AG04449 (cell line): ENCODE results near the gene DOP1B.
"Not testable (repeated sequence)": the region's sequence is repeated elsewhere in the genome, so short reads cannot be mapped to it uniquely, and the experiment has no call there.

Source experiments
- CTCF ChIA-PET: fragments of 350-600 bp; formaldehyde crosslinking; extraction: SDS; loops from one replicate; lab custom pipeline; 2021; ENCODE audit warnings: antibody characterized with exemption; lab: Yijun Ruan, JAX
- POLR2A ChIA-PET: fragments of 400-600, 350-600 bp; formaldehyde crosslinking; extraction: SDS; loops from one replicate; lab custom pipeline; 2020; ENCODE audit warnings: antibody characterized with exemption, inconsistent platforms; lab: Yijun Ruan, JAX
- DNase-seq: peaks from one replicate; pipeline ENCODE4 v3.0.0-alpha.2; 2010; ENCODE audit warnings: low read depth, low spot score
- H3K4me3 ChIP-seq: 2 replicates; pipeline ENCODE4 v1.5.1; 2011; ENCODE audit warnings: low read depth, mild to moderate bottlenecking, control low read depth, low read length
- TF ChIP-seq, protein P1 (sequence below): IDR thresholded peaks from one replicate; pipeline ENCODE4 v1.5.1; 2011; ENCODE audit warnings: mild to moderate bottlenecking, moderate library complexity, low read length, control low read depth, inconsistent platforms; ENCODE audit not compliant: insufficient read depth; ENCODE audit errors: missing control alignments

The DOP1B gene

DNA sequence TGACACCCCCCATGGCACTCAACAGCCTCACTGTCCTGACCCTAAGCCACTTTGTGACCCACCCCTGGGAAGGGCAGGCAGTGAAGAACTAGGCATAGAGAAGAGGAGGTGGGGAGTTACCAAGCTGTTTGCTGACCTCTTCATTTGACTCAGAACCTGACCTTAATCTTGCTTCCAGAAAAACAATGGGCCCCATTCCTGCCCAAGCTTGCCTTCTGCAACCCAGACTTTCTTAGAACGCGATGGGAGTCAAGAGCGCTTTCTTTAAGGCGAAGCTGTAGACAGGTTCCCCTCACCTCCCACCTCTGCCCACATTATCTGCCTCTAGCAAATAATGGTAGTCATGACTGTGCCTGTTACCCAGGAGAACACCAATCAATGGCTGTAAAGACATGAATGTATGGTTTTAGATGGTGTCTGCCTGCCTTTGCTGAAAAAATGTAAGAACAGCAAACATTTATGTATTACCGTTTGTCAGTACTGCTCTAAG is 30.0 kb upstream of the DOP1B start:
- CTCF ChIA-PET: interaction anchor here (0.7 to 8.0 kb wide), 6 partner anchors 11 to 84 kb away, joined by 3 to 100 read pairs (median 3); no protein-coding TSS in a partner anchor
- DNase-seq: no peak
- H3K4me3 ChIP-seq: no peak overlapping the region
- POLR2A ChIA-PET: no interaction called here
- TF ChIP-seq, protein P1, sequence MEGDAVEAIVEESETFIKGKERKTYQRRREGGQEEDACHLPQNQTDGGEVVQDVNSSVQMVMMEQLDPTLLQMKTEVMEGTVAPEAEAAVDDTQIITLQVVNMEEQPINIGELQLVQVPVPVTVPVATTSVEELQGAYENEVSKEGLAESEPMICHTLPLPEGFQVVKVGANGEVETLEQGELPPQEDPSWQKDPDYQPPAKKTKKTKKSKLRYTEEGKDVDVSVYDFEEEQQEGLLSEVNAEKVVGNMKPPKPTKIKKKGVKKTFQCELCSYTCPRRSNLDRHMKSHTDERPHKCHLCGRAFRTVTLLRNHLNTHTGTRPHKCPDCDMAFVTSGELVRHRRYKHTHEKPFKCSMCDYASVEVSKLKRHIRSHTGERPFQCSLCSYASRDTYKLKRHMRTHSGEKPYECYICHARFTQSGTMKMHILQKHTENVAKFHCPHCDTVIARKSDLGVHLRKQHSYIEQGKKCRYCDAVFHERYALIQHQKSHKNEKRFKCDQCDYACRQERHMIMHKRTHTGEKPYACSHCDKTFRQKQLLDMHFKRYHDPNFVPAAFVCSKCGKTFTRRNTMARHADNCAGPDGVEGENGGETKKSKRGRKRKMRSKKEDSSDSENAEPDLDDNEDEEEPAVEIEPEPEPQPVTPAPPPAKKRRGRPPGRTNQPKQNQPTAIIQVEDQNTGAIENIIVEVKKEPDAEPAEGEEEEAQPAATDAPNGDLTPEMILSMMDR: no peak

DNA sequence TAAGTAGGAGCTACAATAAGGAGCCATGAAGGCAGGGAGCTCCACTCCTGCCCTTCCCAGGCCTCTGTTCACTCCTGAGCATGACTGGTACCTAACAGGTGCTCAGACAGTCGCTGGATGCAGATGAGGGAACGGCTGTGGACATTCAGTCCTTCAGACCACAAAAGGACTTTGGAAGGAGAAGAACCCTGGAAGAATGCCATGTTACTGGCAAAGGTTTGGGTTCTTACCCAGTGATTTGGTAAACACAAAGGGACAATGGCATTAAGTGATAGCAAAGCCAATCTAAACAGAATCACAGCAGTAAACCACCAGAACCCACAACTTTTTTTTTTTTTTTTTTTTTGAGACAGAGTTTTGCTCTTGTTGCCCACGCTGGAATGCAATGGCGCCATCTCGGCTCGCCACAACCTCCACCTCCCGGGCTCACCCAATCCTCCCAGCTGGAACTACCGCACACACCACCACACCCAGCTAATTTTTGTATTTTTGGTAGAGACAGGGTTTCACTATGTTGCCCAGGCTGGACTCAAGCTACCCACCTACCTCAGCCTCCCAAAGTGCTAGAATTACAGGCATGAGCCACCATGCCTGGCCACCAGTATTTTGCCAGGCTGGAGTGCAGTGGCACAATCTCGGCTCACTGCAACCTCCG is 29.2 kb upstream of the DOP1B start:
- no peak for DNase-seq
- CTCF ChIA-PET: interaction anchor here (1.0 to 8.0 kb wide), 4 partner anchors 12 to 85 kb away, joined by 3 to 100 read pairs (median 4); no protein-coding TSS in a partner anchor
- TF ChIP-seq, protein P1: no peak
- POLR2A ChIA-PET: no interaction called here
- H3K4me3 ChIP-seq: no peak overlapping the region

DNA sequence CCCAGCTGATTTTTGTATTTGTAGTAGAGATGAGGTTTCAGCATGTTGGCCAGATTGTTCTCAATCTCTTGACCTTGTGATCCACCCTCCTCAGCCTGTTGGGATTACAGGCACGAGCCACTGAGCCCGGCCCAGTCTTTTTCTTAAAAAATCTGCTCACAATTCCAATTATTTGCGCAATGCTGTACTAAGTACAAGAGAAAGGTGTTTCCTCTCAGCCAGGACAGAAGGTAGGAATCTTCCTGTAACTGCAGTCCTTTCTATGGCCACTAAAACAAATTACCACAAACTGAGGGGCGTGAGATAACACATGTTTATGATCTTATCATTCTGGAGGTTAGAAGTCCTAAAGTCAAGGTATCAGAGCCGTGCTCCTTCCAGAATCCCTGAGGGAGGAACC is 28.6 kb upstream of the DOP1B start:
- CTCF ChIA-PET: interaction anchor here (0.6 to 8.0 kb wide), 2 partner anchors 13 to 374 kb away, joined by 3 to 100 read pairs; no protein-coding TSS in a partner anchor
- TF ChIP-seq, protein P1: no peak
- H3K4me3 ChIP-seq: no peak overlapping the region
- DNase-seq: no peak
- POLR2A ChIA-PET: no interaction called here

DNA sequence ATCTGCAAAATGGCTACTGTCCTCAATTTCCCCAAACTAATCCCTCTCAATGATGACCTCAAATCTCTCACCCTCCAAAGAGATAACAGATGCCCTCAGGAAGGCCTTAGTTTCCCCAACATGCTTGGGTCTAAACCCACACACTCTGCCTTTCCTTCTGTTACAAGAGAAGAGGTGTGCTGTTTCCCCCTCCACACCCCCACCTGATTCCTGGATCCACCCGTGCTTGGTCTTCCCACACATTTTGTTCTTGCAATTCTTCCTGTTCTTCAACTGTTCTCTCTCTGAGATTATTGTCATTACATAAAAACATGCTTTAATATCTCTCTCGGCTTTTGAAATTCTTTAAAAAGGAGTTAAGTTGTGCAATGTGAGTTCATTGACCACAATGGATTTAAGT is 27.4 kb upstream of the DOP1B start:
- POLR2A ChIA-PET: no interaction called here
- CTCF ChIA-PET: interaction anchor here (8.0 kb wide), 1 partner anchor 14 kb away, joined by 100 read pairs; no protein-coding TSS in a partner anchor
- no peak overlapping the region for H3K4me3 ChIP-seq
- DNase-seq: no peak
- TF ChIP-seq, protein P1: no peak

DNA sequence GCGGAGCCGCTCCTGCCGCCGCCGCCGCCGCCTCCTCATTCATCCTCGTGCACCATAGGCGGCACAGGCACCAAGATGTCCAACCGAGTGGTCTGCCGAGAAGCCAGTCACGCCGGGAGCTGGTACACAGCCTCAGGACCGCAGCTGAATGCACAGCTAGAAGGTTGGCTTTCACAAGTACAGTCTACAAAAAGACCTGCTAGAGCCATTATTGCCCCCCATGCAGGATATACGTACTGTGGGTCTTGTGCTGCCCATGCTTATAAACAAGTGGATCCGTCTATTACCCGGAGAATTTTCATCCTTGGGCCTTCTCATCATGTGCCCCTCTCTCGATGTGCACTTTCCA is 26.2 kb upstream of the DOP1B start:
- H3K4me3 ChIP-seq: peak overlapping the region; percentile 32; the same call in 1 of the 2 replicates
- CTCF ChIA-PET: interaction anchor here (1.2 kb wide), 1 partner anchor 10 kb away, joined by 3 read pairs; no protein-coding TSS in a partner anchor
- POLR2A ChIA-PET, DNase-seq: not testable (repeated sequence)

DNA sequence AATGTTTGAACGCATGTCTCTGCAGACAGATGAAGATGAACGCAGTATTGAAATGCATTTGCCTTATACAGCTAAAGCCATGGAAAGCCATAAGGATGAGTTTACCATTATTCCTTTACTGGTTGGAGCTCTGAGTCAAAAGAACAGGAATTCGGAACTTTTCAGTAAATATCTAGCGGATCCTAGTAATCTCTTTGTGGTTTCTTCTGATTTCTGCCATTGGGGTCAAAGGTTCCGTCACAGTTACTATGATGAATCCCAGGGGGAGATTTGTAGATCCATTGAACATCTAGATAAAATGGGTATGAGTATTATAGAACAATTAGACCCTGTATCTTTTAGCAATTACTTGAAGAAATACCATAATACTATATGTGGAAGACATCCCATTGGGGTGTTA is 25.8 kb upstream of the DOP1B start:
- CTCF ChIA-PET: interaction anchor here (1.2 kb wide), 1 partner anchor 11 kb away, joined by 3 read pairs; no protein-coding TSS in a partner anchor
- H3K4me3 ChIP-seq, DNase-seq, POLR2A ChIA-PET: not testable (repeated sequence)

DNA sequence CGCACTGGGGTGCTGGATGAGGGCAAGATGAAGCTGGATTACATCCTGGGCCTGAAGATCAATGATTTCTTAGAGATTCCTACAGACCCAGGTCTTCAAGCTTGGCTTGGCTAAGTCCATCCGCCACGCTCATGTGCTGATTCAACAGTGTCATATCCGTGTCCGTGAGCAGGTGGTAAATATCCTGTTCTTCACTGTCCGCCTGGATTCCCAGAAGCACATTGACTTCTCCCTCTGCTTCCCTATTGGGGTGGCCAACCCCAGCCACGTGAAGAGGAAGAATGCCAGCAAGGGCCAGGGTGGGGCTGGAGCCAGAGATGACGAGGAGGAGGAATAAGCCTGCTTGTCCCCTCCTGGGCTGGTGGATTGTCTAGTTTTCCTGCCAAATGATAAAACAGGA is 23.9 kb upstream of the DOP1B start:
- POLR2A ChIA-PET: no interaction called here
- TF ChIP-seq, protein P1: no peak
- DNase-seq: no peak
- H3K4me3 ChIP-seq: no peak overlapping the region
- CTCF ChIA-PET: interaction anchor here (1.0 to 3.0 kb wide), 5 partner anchors 8 to 20 kb away, joined by 3 to 11 read pairs (median 6); no protein-coding TSS in a partner anchor
